Hepatocyte (in vitro differentiated cells): ENCODE data around the gene ACY1. TPM values are rescaled to one million over a fixed set of nuclear protein-coding genes. Genes with fewer than 3 reads are reported as not detected.

Source experiments
- DNase-seq: peaks from one replicate; pipeline ENCODE4 v3.0.0-alpha.2; 2016; ENCODE audit warnings: low spot score
- H2AFZ ChIP-seq: fragments of 200-600 bp; sonication (generic); 2 replicates; pipeline ENCODE4 v1.6.0; 2016; ENCODE audit warnings: antibody characterized with exemption, mild to moderate bottlenecking
- H3K27ac ChIP-seq: fragments of 200-600 bp; sonication (generic); 2 replicates; pipeline ENCODE4 v1.5.1; 2016; ENCODE audit warnings: mild to moderate bottlenecking
- H3K27me3 ChIP-seq: fragments of 200-600 bp; sonication (generic); 2 replicates; pipeline ENCODE4 v1.6.1; 2016
- H3K36me3 ChIP-seq: fragments of 200-600 bp; sonication (generic); replicated peaks from 2 replicates; pipeline ENCODE4 v1.5.1; 2016; ENCODE audit warnings: low read depth; ENCODE audit not compliant: insufficient read depth
- H3K4me1 ChIP-seq: fragments of 200-600 bp; sonication (generic); 2 replicates; pipeline ENCODE4 v1.5.1; 2016; ENCODE audit warnings: mild to moderate bottlenecking, moderate library complexity; ENCODE audit not compliant: insufficient read depth
- H3K4me2 ChIP-seq: fragments of 200-600 bp; sonication (generic); 2 replicates; pipeline ENCODE4 v1.6.0; 2016
- H3K4me3 ChIP-seq: fragments of 200-600 bp; sonication (generic); 2 replicates; pipeline ENCODE4 v1.5.1; 2016; ENCODE audit warnings: mild to moderate bottlenecking
- H3K79me2 ChIP-seq: fragments of 200-600 bp; sonication (generic); 2 replicates; pipeline ENCODE4 v1.6.0; 2017; ENCODE audit warnings: mild to moderate bottlenecking
- H3K9me2 ChIP-seq: fragments of 200-600 bp; sonication (generic); replicated peaks from 2 replicates; pipeline ENCODE4 v1.6.0; 2017; ENCODE audit warnings: mild to moderate bottlenecking; ENCODE audit not compliant: insufficient read depth
- H3K9me3 ChIP-seq: fragments of 200-600 bp; sonication (generic); 2 replicates; pipeline ENCODE4 v1.5.1; 2016; ENCODE audit warnings: low read depth, mild to moderate bottlenecking
- H4K20me1 ChIP-seq: fragments of 200-600 bp; sonication (generic); 2 replicates; pipeline ENCODE4 v1.6.0; 2016; ENCODE audit warnings: mild to moderate bottlenecking; ENCODE audit not compliant: insufficient read depth, poor library complexity, severe bottlenecking
- EZH2 ChIP-seq: fragments of 200-600 bp; sonication (generic); IDR thresholded peaks from 2 replicates; pipeline ENCODE4 v1.6.1; 2016; ENCODE audit warnings: antibody characterized with exemption, mild to moderate bottlenecking, borderline replicate concordance
- EZH2phosphoT487 ChIP-seq: fragments of 200-600 bp; sonication (generic); IDR thresholded peaks from one replicate; pipeline ENCODE4 v1.6.1; 2018; ENCODE audit warnings: antibody characterized with exemption, mild to moderate bottlenecking, low read depth, moderate library complexity; ENCODE audit not compliant: unreplicated experiment, severe bottlenecking
- WGBS: methylation state at CpG from one replicate; pipeline ENCODE4 v1.1.6; 2016; ENCODE audit warnings: low lambda C conversion rate; ENCODE audit errors: missing lambda C conversion rate; 5-methylcytosine and 5-hydroxymethylcytosine counted together
- polyA plus RNA-seq: library from polyadenylated mRNA; unstranded; fragments of >200 nt; fragmentation: Nextera tagmentation; extraction: Ambion mirVana; gene quantifications from 2 replicates; pipeline ENCODE4 v1.2.1, GENCODE V29; 2016
- total RNA-seq: library from RNA; depleted of rRNA; stranded (reverse); fragments of >200 nt; gene quantifications from 2 replicates; pipeline ENCODE4 v1.2.3, GENCODE V29; 2014
- TF ChIP-seq, protein P1 (sequence below): fragments of 200-600 bp; sonication (generic); IDR thresholded peaks from 2 replicates; pipeline ENCODE4 v1.5.1; 2016; ENCODE audit warnings: antibody characterized with exemption, mild to moderate bottlenecking; ENCODE audit not compliant: poor library complexity

The ACY1 gene
- total and polyA plus RNA-seq, 2 experiments from 2014 or later: 164 to 183 TPM

DNA sequence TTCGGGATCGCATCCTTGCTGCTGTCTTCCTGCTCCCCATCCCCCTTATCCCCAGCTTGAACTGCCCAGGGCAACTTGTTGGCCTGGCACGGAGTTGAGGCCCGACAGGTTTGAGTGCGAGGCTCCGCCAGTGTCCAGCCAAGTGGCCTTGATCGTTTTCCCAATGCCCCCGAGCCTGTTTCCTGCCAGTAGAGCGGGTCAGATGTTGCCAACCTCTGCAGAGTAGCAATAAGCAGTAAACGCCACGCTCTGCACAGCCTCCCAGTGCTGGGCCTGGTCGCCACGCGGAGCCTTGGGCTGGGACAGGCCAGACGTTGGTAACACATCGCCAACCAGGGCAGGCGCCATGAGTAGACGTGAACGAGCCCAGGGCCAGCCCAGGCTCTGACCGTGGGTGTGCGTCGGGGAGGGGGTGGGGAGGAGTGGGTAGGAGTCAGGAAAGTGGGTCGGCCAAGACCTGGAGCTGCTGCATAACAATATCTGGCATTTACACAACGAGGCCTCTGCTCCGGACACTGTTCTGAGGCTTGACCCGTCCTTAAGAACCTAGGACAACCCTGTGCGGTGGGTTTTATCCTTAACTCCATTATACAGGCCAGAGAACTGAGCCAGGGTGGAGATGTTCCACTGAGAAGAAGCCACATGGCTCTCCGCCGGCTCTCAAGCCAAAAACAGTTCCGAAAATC is 8.9 kb upstream of the ACY1 start:
- Histone ChIP-seq H3K36me3 (no peaks in the 10 kb centered on the region), H3K9me2 (no peaks in the 10 kb centered on the region), H3K79me2 (peaks cover 18% of the 10 kb centered on the region), H3K27me3 (no peaks in the 10 kb centered on the region), H3K4me1 (peaks cover 20% of the 10 kb centered on the region), H2AFZ (peak overlapping the region; percentile 90), H3K4me2 (peak overlapping the region; percentile 99), H3K4me3 (peak overlapping the region; percentile 57), H3K27ac (peak overlapping the region; percentile 97), H3K9me3 (no peaks in the 10 kb centered on the region), H4K20me1 (no peaks in the 10 kb centered on the region)
- DNase-seq: peak; percentile 49
- TF ChIP-seq EZH2: no peak
- no peak for TF ChIP-seq EZH2phosphoT487
- TF ChIP-seq, protein P1, sequence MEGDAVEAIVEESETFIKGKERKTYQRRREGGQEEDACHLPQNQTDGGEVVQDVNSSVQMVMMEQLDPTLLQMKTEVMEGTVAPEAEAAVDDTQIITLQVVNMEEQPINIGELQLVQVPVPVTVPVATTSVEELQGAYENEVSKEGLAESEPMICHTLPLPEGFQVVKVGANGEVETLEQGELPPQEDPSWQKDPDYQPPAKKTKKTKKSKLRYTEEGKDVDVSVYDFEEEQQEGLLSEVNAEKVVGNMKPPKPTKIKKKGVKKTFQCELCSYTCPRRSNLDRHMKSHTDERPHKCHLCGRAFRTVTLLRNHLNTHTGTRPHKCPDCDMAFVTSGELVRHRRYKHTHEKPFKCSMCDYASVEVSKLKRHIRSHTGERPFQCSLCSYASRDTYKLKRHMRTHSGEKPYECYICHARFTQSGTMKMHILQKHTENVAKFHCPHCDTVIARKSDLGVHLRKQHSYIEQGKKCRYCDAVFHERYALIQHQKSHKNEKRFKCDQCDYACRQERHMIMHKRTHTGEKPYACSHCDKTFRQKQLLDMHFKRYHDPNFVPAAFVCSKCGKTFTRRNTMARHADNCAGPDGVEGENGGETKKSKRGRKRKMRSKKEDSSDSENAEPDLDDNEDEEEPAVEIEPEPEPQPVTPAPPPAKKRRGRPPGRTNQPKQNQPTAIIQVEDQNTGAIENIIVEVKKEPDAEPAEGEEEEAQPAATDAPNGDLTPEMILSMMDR: no peak
- 52% methylated on average over 25 of the region's 30 CpGs for WGBS

GRCh38 chr3:51974963-51975851 is 8.1 kb upstream of the ACY1 start, which contains the start of gene ABHD14A:
Gene ABHD14A (plus strand): TSS chr3:51975064. CDS start chr3:51975136, 72 bp downstream.
- Histone ChIP-seq H3K79me2 (peaks cover 18% of the 10 kb centered on the region), H3K27ac (peak within 1 kb of the TSS; percentile 97), H3K4me1 (peaks cover 20% of the 10 kb centered on the region), H3K4me2 (peak within 1 kb of the TSS; percentile 99), H3K36me3 (no peaks in the 10 kb centered on the region), H3K9me3 (no peaks in the 10 kb centered on the region), H3K27me3 (no peaks in the 10 kb centered on the region), H3K4me3 (peak within 1 kb of the TSS; percentile 57), H4K20me1 (no peaks in the 10 kb centered on the region), H3K9me2 (no peaks in the 10 kb centered on the region), H2AFZ (peak within 1 kb of the TSS; percentile 90)
- TF ChIP-seq, protein P1: no peak
- TF ChIP-seq EZH2phosphoT487: no peak
- TF ChIP-seq EZH2: no peak
- peak; percentile 89 for DNase-seq
- 5% methylated on average over 47 of the region's 63 CpGs for WGBS

- 53% methylated on average over 46 of the region's 46 CpGs for WGBS
- Histone ChIP-seq H3K9me2 (no peaks in the 10 kb centered on the region), H3K27me3 (no peaks in the 10 kb centered on the region), H3K36me3 (no peaks in the 10 kb centered on the region), H3K4me1 (peaks cover 20% of the 10 kb centered on the region), H4K20me1 (no peaks in the 10 kb centered on the region), H3K4me3 (peak overlapping the region; percentile 57), H2AFZ (peak overlapping the region; percentile 90), H3K79me2 (peaks cover 26% of the 10 kb centered on the region), H3K27ac (peak overlapping the region; percentile 97), H3K9me3 (no peaks in the 10 kb centered on the region), H3K4me2 (peak overlapping the region; percentile 99)
- peak; percentile 87 for DNase-seq
- TF ChIP-seq EZH2phosphoT487: no peak
- TF ChIP-seq, protein P1: peak; percentile 20
These were observed 7.3 kb upstream of the ACY1 start for GRCh38 chr3:51975852-51976549.
